GM08714 (cell line): ENCODE measurements around the gene HJURP.
"Not testable (repeated sequence)": the region's sequence is repeated elsewhere in the genome, so short reads cannot be mapped to it uniquely, and the experiment has no call there.

Experiments used
- H3K4me3 ChIP-seq: fragments of 200-500 bp; sonication (Bioruptor generic); 2 replicates; pipeline ENCODE4 v1.5.1; 2014; ENCODE audit warnings: mild to moderate bottlenecking, low read length, inconsistent platforms
- ZNF274 ChIP-seq: IDR thresholded peaks from 2 replicates; pipeline ENCODE4 v1.6.1; 2012; ENCODE audit warnings: mild to moderate bottlenecking, low read depth, low read length

HJURP gene

DNA sequence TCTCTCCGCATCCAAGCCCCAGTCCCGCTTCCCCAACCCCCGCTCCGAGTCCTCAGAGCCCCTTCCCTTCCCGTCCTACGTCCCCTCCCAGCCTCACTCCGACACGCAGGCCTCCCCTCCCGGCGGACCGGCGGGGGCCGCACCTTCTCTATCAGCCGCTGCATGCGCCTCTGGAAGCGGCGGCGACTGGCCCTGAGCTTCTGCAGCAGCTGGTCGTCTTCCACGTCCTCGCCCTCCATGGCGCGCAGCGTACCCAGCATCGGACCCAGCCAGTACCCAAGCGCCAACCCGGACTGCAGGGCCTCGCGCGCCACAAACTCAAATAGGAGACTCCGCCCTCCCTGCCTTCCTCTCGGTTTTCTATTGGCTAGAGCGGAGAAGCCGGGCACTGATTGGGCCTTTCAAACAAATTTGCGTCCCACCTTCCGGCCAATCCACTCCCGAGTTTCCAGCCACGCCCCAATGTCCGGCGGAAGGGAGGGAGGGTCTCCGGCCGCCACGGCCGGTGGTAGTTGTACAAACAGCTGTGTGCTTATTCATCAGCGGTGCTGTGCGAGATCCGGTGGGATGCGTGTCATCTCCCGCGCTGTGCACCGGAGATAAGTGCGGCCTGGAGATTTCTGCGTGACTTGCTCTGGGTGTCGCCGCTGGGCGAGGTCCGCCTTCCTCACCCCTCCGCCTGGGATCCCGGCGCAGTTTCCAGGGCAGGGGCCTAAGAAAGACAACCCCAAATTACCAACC lies at the start of gene HJURP:
HJURP (minus strand) TSS at position 295 of the 741 bp plus-strand sequence; CDS start at position 260, 35 bp downstream.
- no peak for TF ChIP-seq ZNF274
- peak within 1 kb of the TSS; percentile 83 for H3K4me3 ChIP-seq

DNA sequence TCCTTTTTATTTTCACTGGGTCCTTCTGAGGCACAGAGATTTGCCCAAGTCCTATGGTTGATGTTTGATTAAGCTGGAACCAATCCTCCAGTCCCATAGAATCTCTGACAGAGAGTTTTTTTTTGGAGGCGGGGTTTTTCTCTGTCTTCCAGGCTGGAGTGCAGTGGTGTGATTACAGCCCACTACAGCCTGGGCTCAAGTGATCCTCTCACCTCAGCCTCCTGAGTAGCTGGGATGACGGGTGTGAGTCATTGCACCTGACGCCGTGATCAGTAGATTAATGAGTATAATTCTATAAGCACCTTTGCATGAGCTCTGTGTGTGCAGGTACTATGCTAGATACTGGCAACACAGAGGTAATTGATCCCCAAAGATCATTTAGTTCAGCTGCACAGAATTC lies 47.5 kb upstream of the HJURP start:
- no peak overlapping the region for H3K4me3 ChIP-seq
- TF ChIP-seq ZNF274 = no peak

- H3K4me3 ChIP-seq = no peak overlapping the region
- TF ChIP-seq ZNF274 = no peak
Observed at GRCh38 chr2:233901367-233901766, 47.0 kb upstream of the HJURP start.

DNA sequence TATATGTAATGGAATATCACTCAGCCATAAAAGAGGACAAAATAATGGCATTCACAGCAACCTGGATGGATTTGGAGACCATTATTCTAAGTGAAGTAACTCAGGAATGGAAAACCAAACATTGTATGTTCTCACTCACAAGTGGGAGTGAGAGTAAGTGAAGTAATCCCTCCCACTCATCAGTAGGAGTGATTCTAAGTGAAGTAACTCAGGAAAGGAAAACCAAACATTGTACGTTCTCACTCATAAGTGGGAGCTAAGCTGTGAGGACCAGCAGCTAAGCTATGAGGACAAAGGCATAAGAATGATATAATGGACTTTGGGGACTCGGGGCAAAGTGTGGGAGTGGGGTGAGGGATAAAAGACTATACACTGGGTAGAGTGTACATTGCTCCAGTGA lies 41.9 kb upstream of the HJURP start:
- H3K4me3 ChIP-seq = not testable (repeated sequence)

DNA sequence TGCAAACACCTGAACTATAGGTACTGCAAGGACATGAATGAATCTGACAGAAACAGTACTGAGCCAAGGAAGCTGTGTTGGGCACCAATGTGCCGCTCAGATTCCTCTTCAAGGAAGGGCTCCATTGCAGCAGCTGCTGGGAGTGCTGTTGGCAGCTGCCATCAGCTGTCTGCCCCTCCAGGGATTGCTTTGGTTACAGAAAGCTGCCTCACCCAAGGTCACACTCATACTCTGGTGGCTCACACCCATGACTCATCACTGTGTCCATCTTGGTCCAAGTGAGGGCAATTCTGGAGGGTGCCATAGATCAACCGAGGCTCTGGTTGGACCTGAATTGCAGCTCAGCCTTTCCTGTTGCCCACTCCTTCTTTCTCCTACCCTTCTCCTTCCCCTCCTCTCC lies 38.5 kb upstream of the HJURP start:
- no peak overlapping the region for H3K4me3 ChIP-seq
- no peak for TF ChIP-seq ZNF274

DNA sequence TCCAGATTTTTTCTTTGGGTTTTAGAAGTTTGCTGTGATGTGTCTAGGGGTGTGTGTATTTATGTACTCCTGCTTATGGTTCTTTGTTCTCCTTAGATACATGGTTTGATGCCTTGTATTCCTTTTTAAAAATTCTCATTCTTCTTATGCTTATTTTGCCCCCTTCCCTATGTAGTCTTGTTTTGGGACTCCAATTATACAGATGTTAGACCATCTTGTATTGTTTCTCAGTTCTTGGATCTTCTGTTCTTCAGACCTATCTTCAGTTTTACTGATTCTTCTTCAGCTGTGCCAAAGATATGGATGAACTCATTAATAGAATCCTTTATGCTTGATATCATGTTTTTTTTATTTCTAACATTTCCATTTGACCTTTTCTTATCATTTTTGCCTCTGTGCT lies 28.0 kb upstream of the HJURP start:
- no peak overlapping the region for H3K4me3 ChIP-seq
- TF ChIP-seq ZNF274 = no peak

GRCh38 chr2:233872125-233872524 lies 17.8 kb upstream of the HJURP start:
- H3K4me3 ChIP-seq = not testable (repeated sequence)

GRCh38 chr2:233871432-233871831 lies 17.1 kb upstream of the HJURP start:
- TF ChIP-seq ZNF274 = no peak
- H3K4me3 ChIP-seq = no peak overlapping the region

GRCh38 chr2:233867993-233868532 lies 13.7 kb upstream of the HJURP start, which contains the start of gene MSL3B:
Gene MSL3B (minus strand): TSS chr2:233868386.
- peak within 1 kb of the TSS; percentile 97 for H3K4me3 ChIP-seq
- no peak for TF ChIP-seq ZNF274

DNA sequence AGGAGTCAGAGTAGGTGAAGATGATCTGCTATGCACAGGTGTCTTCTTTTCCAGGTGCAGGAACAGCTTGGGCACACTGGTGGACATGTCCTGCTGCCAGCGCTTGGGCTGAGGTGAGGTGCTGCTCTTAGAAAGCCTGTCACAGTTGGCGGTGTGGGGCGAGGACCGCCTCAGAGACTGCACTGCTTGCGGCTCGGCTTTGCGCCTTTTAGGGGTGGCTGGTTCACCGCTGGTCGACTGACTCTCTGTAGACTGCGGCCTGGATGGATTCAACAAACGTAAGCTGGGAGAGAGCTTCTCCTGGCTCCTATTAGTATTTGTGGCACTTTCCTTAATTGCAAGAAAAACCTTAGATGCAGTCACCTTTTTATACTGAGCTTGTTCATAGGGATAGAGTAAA lies 12.1 kb upstream of the HJURP start:
- no peak for TF ChIP-seq ZNF274
- H3K4me3 ChIP-seq = no peak overlapping the region

- H3K4me3 ChIP-seq = no peak overlapping the region
- TF ChIP-seq ZNF274 = no peak
Observed at GRCh38 chr2:233865838-233866237, 11.5 kb upstream of the HJURP start.

DNA sequence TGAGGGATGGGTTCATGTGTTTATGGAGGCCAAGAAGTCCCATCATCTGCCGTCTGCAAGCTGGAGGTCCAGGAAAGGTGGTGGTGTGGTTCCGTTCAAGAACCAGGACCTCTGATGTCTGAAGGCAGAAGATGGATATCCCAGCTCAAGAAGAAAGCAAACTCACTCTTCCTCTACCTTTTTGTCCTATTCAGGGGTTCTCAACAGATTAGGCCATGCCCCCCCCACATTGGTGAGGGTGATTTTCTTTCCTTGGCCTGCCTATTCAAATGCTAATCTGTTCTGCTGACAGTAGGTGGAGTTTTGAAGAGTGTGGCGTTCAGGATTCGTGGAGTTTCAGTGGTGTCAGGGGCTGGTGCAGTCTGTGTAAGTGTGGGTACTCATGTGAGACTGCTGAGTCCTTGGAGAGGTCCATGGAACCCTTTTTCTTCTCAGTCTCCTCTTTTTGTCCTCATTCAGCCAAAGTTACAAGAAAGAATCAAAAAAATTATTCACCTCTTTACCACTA lies 8.0 kb upstream of the HJURP start:
- TF ChIP-seq ZNF274 = no peak
- no peak overlapping the region for H3K4me3 ChIP-seq

GRCh38 chr2:233858331-233858730 lies 4.0 kb upstream of the HJURP start:
- TF ChIP-seq ZNF274 = no peak
- no peak overlapping the region for H3K4me3 ChIP-seq

- no peak for TF ChIP-seq ZNF274
- no peak overlapping the region for H3K4me3 ChIP-seq
Observed at GRCh38 chr2:233857511-233858141, 3.3 kb upstream of the HJURP start.

DNA sequence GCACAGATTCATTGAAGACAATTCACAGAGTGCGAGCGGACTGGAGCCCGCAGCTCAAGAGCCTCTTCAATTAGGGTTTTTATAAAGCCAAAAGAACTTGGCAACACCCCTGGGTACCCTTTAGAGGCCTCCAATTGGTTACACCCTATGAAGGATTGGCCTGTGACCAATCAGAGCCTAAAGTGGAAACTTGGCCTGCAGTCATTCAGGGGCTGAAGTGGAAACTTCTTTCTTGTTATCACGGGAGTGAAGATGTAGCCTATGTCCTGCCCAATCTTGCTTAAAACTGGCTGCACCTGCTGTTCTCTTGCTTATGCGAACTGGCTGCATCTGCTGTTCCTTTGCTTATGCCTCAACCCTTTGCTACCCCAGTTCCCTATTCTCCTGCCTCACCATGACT lies 1.8 kb upstream of the HJURP start:
- TF ChIP-seq ZNF274 = no peak
- H3K4me3 ChIP-seq = no peak overlapping the region
